ENCODE data around the gene CHRM5.
"Not testable (repeated sequence)": the region's sequence is repeated elsewhere in the genome, so short reads cannot be mapped to it uniquely, and the experiment has no call there.

The CHRM5 gene

DNA sequence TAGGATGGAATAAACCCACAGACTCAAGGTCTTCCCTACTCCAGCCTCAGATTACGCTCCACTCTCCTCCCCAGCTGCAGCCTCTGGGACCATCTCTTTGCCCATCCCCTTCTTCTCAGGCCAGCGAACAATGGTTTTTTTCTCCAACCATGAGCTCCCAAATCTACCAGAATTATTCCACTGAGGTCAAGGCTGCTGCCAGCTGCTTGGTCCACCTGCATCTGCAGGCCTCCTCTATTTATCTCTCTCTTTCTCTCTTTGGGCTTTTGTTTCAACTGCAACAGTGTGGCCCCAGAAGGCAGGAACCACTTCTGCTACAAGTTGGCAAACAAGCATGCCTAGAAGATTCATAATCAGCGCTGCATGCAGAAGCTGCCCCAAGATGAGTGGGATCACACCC is 19.1 kb downstream of the CHRM5 start:
- no peaks in the 10 kb centered on the region for H3K36me3 Mint-ChIP-seq (ENCODE audit: low read depth)
- H3K4me1 Mint-ChIP-seq: peaks cover 22% of the 10 kb centered on the region
- H3K27me3 Mint-ChIP-seq (ENCODE audit: low read depth, poor library complexity): peaks cover 3% of the 10 kb centered on the region
- no peak for DNase-seq
- no peak overlapping the region for H3K4me3 Mint-ChIP-seq
- H3K27ac Mint-ChIP-seq: no peak overlapping the region
- no peaks in the 10 kb centered on the region for H3K9me3 Mint-ChIP-seq
- TF ChIP-seq, protein P1, sequence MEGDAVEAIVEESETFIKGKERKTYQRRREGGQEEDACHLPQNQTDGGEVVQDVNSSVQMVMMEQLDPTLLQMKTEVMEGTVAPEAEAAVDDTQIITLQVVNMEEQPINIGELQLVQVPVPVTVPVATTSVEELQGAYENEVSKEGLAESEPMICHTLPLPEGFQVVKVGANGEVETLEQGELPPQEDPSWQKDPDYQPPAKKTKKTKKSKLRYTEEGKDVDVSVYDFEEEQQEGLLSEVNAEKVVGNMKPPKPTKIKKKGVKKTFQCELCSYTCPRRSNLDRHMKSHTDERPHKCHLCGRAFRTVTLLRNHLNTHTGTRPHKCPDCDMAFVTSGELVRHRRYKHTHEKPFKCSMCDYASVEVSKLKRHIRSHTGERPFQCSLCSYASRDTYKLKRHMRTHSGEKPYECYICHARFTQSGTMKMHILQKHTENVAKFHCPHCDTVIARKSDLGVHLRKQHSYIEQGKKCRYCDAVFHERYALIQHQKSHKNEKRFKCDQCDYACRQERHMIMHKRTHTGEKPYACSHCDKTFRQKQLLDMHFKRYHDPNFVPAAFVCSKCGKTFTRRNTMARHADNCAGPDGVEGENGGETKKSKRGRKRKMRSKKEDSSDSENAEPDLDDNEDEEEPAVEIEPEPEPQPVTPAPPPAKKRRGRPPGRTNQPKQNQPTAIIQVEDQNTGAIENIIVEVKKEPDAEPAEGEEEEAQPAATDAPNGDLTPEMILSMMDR (IDR thresholded peaks at IDR 0.05): no peak

DNA sequence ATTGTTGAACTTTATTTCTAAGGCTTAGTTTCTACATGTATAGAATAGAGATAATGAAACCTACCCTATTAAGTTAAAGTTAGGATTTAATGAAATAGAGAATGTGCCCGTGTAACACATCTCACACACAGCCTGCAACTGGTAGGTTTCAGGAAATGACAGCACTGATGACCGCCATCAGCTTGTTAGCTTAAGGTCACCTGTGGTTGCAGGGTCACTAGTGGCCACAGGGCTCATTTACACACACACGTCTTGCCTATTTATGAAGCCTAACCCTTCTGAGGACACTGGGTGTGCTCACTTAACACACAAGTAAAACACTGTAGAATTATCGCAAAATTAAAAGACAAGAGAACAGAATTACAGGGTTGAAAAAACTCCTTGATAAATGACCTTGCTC is 20.1 kb downstream of the CHRM5 start:
- DNase-seq: no peak
- H3K27ac Mint-ChIP-seq: no peak overlapping the region
- peaks cover 22% of the 10 kb centered on the region for H3K4me1 Mint-ChIP-seq
- H3K4me3 Mint-ChIP-seq: no peak overlapping the region
- no peaks in the 10 kb centered on the region for H3K9me3 Mint-ChIP-seq
- no peaks in the 10 kb centered on the region for H3K27me3 Mint-ChIP-seq (ENCODE audit: low read depth, poor library complexity)
- TF ChIP-seq, protein P1 (IDR thresholded peaks at IDR 0.05): no peak
- H3K36me3 Mint-ChIP-seq (ENCODE audit: low read depth): no peaks in the 10 kb centered on the region

DNA sequence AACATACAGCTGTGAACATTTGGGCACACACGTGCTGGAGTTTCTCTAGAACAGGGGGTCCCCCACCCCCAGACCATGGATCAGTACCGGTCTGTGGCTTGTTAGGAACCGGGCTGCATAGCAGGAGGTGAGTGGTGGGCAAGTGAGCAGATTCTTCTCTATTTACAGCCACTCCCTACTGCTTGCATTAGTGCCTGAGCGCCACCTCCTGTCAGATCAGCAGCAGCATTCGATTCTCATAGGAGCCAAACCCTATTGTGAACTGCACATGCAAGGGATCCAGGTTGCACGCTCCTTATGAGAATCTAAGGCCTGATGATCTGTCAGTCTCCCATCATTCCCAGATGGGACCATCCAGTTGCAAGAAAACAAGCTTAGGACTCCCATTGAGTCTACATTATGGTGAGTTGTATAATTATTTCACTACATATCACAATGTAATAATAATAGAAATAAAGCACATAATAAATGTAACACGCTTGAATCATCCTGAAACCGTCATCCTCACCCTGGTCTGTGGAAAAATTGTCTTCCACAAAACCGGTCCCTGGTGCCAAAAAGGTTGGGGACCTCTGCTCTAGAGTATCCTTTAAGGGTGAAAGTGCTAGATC is 25.8 kb downstream of the CHRM5 start:
- DNase-seq: peak; percentile 11
- no peak overlapping the region for H3K4me3 Mint-ChIP-seq
- TF ChIP-seq, protein P1 (IDR thresholded peaks at IDR 0.05): peak; percentile 29
- H3K27me3 Mint-ChIP-seq (ENCODE audit: low read depth, poor library complexity): no peaks in the 10 kb centered on the region
- H3K36me3 Mint-ChIP-seq (ENCODE audit: low read depth): no peaks in the 10 kb centered on the region
- no peaks in the 10 kb centered on the region for H3K9me3 Mint-ChIP-seq
- no peaks in the 10 kb centered on the region for H3K4me1 Mint-ChIP-seq
- H3K27ac Mint-ChIP-seq: no peak overlapping the region

DNA sequence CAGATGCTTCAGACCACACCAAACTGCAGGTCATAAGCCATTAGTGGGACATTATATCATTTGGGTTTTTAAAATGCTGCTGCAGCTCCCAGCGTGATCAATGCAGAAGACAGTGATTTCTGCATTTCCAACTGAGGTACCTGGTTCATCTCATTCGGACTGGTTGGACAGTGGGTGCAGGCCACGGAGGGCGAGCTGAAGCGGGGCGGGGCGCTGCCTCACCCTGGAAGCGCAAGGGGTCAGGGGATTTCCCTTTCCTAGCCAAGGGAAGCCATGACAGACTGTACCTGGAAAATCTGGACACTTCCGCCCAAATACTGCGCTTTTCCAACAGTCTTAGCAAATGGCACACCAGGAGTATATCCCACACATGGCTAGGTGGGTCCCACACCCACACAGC is 27.4 kb downstream of the CHRM5 start:
- DNase-seq; H3K4me1 Mint-ChIP-seq; H3K36me3 Mint-ChIP-seq (ENCODE audit: low read depth); H3K27ac Mint-ChIP-seq; H3K27me3 Mint-ChIP-seq (ENCODE audit: low read depth, poor library complexity); H3K4me3 Mint-ChIP-seq; H3K9me3 Mint-ChIP-seq: not testable (repeated sequence)

DNA sequence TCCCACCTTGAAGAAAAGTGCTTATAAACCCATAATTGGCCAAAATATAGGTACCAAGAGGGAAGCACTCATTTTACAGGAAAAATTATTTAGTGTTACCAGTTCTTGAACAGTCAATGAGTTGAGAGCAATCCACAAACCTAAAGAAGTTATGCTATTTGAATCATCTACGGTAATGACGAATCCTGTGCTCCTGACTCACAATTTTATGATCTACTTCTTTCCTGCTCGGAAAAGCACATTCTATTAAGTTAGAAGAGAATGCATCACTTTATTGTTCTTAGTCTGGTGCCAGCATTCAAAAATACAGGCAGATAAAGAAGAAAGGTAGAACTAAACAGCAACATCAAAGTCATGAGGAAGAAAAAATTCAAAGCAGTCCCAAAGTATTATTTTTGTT is 33.2 kb downstream of the CHRM5 start:
- Mint-ChIP-seq H3K9me3 (no peaks in the 10 kb centered on the region), H3K27me3 (ENCODE audit: low read depth, poor library complexity) (no peaks in the 10 kb centered on the region), H3K4me1 (no peaks in the 10 kb centered on the region), H3K27ac (no peak overlapping the region), H3K36me3 (ENCODE audit: low read depth) (peaks cover 4% of the 10 kb centered on the region), H3K4me3 (no peak overlapping the region)
- TF ChIP-seq, protein P1 (IDR thresholded peaks at IDR 0.05): no peak
- DNase-seq: no peak

DNA sequence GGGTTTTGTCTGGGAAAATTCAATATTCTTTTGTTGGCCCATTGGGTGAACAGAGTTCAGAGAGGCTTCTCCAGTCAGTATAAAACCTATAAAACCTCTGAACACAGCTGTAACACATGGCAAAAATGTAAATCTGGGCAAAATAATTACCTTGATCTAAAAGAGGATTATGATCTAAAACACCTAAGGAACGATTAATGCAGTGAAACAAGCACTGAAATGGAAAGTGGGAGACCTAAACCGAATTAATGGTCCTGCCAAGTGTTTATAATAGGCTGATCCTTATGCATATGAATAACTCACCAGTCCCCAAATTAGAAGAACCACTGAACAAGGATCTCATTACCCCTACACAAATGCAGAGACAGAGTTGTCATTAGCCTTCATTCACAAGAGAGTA is 38.1 kb downstream of the CHRM5 start:
- H3K36me3 Mint-ChIP-seq (ENCODE audit: low read depth): peaks cover 2% of the 10 kb centered on the region
- DNase-seq: no peak
- TF ChIP-seq, protein P1 (IDR thresholded peaks at IDR 0.05): no peak
- H3K4me1 Mint-ChIP-seq: no peaks in the 10 kb centered on the region
- no peaks in the 10 kb centered on the region for H3K27me3 Mint-ChIP-seq (ENCODE audit: low read depth, poor library complexity)
- no peaks in the 10 kb centered on the region for H3K9me3 Mint-ChIP-seq
- H3K4me3 Mint-ChIP-seq: no peak overlapping the region
- H3K27ac Mint-ChIP-seq: no peak overlapping the region
